Hepatocyte (in vitro differentiated cells): ENCODE data around the gene GAPT.

Source experiments
- EZH2 ChIP-seq: fragments of 200-600 bp; sonication (generic); IDR thresholded peaks from 2 replicates; pipeline ENCODE4 v1.6.1; 2016; ENCODE audit warnings: antibody characterized with exemption, mild to moderate bottlenecking, borderline replicate concordance
- TF ChIP-seq, protein P1 (sequence below): fragments of 200-600 bp; sonication (generic); IDR thresholded peaks from 2 replicates; pipeline ENCODE4 v1.5.1; 2016; ENCODE audit warnings: antibody characterized with exemption, mild to moderate bottlenecking; ENCODE audit not compliant: poor library complexity

DNA sequence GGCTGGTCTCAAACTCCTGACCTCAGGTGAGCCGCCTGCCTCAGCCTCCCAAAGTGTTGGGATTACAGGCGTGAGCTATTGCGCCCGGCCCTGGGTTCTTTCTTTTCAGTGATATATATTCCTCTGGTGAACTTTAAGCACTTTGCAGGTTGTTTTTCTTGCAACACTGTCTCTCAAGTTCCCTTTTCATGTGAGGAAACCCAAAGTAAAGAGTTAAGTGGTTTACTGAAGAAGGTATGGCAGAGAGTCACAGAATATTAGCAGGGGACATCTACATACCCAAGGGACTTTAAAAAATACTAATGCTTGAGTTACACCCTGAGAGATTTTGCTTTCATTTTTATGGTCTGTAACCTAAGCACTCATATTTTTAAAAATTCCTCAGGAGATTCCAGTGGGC lies 6.7 kb upstream of the GAPT start:
- TF ChIP-seq EZH2 = no peak
- TF ChIP-seq, protein P1, sequence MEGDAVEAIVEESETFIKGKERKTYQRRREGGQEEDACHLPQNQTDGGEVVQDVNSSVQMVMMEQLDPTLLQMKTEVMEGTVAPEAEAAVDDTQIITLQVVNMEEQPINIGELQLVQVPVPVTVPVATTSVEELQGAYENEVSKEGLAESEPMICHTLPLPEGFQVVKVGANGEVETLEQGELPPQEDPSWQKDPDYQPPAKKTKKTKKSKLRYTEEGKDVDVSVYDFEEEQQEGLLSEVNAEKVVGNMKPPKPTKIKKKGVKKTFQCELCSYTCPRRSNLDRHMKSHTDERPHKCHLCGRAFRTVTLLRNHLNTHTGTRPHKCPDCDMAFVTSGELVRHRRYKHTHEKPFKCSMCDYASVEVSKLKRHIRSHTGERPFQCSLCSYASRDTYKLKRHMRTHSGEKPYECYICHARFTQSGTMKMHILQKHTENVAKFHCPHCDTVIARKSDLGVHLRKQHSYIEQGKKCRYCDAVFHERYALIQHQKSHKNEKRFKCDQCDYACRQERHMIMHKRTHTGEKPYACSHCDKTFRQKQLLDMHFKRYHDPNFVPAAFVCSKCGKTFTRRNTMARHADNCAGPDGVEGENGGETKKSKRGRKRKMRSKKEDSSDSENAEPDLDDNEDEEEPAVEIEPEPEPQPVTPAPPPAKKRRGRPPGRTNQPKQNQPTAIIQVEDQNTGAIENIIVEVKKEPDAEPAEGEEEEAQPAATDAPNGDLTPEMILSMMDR = no peak
